NCI-H1092 treated with DMSO at 0.1 percent for 48 hours (cell line): ENCODE results near the gene C1orf174.

Experiments
- DNase-seq: peaks from one replicate; lab custom pipeline; 2025; lab: John Stamatoyannopoulos, UW

C1orf174 gene

DNA sequence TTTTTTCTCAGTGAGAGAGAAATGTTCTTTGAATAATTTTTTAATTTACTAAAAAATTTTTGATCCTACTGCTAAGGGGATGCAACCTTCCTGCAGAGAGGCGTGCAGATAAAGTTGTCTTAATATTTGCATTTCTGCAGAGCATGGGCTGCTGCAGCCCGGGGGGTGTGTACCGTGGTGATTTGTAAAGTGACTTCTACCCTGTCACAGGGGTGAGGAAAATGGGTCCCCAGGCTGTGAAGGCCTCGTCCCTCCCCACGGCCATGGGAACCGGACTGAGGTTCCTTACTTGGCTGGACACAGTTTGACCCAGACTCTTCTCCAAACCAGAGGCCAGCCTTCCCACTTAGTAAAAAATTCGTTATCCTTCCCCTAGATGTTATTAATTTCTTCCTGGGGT is 9.5 kb upstream of the C1orf174 start:
- DNase-seq = no peak

DNA sequence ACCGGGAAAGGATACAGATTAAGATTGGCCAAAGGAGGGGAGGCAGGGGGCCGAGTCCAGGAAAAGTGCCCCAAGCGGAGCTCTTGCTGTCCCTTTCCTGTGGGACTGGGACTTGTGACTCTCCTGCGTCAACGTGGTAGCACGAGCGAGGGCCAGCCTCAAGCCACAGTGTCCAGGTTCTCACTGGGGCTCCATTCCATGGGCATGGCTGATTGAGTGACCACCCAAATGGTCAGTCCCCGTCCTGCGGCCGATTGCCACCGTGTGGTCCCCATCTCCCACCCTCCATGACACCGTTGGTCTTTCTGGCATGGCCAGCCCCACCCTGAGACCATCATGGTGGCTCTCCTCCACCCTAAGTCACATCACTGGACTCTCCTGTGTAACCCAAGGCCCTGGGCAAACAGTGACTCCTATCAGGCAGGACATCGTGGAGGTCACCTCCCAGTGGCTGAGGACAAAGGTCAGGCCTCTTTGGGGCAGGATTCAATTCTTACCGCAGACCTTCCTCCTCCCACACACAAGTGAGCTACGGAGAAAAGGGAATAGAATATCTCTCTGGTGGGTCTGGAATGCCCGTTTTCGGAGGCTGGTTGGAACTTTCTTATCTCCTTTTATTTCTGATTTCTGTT is 8.9 kb upstream of the C1orf174 start:
- DNase-seq = no peak

DNA sequence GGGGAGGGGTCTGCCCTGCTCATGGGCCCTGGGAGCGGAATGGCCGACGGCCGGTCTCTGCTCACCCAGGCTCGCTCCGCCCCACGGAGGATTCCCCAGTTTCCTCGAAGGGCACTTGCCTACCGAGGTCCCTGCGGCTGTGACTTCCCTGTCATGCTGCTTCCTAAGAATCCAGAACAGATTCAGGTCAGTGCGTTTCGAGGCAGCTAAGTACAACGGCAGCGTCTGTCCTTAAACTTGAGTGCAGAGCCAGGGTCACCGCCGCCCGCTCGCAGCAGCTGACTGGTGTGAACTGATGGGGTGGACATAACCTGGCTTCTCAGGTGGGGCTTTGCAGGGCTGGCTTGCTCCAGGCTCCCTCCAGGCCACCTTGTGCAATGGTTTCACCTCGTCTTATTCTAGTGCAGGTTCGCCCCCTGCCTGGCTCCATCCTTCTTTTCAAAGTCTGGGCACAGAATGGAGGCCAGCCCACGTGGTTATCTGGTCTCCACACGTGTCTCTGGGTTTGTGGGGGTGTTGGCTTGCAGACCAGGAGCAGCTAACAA is 7.6 kb upstream of the C1orf174 start:
- DNase-seq = no peak

DNA sequence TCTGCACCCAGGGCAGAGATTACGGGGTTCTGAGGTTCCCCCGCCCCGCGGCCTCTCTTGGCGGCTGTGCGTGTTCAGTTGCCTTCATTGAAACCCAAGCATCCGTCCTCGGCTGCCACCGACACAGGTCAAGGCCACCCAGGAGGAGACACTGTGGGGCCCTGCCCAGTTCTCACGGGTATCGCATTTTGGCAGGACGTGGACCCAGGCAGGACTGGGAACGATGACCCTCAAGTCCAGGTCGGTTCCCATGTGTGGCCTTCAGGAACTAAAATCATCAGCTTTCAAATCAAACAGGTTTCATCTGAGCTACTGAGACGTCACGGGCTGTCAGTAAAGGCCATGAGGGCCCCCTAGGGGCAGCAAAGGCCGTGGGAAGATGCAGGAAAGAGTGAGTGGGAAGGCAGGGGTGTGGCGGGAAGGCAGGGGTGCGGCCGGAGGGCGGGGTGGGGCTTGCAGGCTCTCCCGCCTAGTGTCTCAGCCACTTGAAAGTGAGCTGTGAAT is 7.0 kb upstream of the C1orf174 start:
- DNase-seq = no peak

DNA sequence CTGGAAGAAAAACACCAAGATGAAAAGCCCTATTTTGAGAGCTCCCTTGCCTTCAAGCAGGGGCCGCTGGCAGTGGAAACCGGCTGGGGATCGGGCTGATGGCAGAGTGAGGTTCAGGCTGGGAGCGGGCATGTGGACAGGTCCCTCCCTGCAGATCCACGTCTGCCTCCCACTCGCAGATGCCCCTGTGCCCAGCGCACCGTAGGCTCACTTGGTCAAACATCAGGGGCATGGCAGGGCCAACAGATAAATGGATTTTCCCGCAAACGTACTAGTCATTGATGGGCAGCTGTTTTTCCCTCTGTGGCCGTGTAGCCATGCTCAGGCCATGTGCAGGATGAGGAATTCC is 6.6 kb upstream of the C1orf174 start:
- no peak for DNase-seq

DNA sequence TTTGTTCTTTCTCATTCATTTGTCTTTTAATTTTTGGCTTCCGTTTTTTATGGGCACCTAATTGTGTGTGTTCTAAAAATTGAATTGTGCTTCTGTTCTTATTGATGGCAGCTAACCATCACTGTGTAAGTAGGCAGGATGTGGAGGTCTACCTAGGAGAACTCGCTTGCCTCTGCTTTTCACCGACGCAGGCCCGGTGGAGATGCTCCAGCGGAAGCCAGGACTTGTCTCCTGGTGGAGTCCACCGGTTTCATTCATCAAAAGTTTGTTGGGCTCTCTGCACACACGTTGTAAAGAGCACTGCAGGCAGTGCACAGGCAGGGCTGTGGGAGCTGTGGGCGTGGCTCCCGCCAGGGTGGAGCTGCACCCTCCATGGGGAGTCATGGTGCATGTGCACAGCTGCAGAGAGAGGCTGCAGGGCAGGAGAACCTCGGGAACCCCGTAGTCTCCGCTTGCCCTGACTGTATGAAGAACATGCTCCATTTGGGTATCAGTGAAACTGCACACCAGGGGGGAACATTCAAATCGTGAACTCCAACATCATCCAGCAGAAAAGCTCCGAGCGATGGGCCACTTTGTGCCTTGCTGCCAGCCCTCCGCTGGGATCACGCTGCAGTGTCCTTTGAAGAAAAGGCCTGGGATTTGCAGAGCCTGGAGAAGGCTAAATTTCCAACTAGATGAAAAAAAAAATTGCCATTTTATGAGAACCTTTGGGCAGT is 6.0 kb upstream of the C1orf174 start:
- no peak for DNase-seq

DNA sequence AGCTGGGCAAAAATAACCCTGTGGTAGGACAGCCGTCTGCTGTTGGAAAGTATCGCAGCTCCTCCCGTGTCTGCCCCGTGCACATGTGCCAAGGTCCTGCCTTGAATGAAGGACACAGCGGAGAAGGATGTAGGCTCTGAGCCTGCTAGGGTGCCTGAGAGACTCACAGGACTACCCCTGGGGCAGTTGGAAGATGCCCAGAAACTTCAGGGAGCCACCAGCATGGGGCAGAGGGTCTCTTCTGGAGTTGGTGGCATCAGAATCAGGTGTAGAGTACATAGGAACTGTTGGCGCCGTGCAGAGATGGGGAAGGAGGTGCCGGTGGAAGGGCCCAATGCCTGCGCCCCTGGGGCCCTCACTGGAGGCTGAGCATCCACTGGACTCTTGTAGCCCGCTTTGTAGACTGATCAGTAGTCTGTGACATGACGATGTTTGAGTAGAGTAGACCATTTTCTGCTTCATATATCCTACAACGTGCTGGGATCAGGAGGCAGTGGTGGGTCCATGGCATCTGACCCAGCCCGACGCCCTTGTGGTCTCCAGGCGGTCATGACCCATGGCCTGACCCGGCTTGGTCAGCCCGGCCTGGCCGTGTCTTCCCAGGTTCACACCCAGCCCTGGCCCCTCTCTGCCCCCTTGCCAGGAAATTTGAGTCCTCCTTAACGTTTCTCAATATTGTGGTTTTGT is 5.3 kb upstream of the C1orf174 start:
- no peak for DNase-seq

DNA sequence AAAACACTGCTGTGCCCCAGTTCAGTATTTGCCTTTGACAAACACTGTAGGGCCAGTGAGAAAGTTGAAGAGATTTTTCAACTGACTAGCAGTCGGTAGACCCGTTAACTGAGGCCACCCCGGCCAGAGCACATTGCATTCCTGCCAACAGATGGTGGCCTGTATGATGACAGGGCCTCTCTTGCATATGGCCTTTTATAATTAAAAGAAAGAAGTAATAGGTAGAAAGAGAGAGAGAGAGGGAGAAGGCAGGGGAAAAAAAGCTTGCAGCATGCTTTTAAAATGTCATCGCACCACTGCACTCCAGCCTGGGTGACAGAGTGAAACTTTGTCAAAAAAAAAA is 4.7 kb upstream of the C1orf174 start:
- no peak for DNase-seq

DNA sequence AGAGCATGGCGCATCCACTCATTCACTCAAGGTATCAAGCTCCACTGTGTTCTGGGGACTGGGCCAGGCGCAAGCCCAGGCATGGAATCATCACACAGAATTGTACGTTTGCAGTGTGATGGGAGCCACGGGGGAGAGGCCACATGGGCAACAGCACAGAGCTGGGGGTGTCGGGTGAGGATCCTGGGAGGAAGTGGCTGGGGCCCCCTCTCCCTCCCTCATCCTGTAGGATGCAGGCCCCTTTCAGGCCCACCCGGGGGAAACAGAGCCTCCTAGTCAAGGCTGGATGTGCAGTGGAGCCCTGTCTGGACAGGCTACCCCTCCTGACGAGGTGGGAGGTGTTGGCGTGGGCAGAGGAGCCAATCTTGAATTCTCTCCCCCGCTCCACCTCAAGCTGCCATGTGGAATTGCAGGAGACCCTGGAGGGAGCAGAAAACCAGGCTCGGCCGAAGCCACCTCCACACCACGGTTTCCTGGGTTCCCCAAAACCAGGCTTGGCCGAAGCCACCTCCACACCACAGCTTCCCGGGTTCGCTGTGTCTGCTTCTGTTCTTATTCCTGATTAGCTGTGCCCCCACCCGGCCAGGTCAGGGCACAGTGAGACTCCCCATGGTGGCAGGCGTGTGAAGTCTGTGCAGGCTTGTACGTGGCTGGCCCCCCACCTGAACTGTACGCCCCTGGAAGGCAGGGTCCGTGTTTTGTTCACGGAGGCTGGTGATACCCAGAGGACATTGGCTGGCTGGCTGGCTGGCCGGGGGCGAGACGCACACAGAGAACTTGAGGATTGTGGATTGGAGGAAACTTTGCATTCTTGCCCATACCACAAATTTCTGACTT is 4.2 kb upstream of the C1orf174 start:
- no peak for DNase-seq

DNA sequence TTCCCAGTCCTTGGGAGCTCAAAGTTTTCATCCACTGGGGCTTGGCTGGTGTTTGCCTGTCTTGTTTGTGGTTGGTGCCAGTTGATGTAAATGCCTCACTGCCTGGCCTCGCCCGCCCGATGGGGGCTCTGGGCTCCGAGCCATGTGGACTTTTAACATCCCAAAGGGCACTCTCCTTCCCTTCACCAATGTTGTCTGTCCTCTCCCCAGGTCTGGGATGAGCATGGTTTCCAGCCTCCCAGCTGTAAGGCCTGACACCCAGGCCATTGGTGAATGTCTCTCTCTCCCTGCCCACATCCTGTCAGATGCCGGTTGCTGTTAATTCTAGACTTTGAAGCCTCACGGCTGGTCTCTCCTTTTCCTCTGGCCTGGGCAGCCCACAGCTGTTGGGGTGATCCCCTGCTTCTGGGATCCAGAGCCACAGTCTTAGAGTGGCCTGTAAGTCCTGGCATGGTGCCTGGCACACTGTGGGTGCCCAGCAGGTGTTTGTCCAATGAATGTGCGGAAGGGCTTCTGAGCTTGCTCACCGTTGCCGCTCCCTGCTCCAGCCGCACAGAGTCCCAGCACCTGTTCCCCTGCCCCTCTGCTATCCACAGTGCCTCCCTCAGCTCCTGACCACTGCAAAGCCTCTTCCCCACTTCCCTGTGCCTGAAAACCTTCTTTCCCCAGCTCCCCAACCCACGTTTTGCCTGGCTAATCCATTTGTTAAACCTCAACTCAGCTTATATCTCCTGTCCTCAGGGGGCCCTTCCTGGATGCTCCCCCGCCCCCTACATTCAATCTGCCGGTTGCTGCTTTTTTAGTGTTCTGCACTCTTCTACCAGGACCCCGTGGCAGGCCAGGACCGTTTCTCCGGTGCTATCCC is 3.3 kb upstream of the C1orf174 start:
- no peak for DNase-seq

DNA sequence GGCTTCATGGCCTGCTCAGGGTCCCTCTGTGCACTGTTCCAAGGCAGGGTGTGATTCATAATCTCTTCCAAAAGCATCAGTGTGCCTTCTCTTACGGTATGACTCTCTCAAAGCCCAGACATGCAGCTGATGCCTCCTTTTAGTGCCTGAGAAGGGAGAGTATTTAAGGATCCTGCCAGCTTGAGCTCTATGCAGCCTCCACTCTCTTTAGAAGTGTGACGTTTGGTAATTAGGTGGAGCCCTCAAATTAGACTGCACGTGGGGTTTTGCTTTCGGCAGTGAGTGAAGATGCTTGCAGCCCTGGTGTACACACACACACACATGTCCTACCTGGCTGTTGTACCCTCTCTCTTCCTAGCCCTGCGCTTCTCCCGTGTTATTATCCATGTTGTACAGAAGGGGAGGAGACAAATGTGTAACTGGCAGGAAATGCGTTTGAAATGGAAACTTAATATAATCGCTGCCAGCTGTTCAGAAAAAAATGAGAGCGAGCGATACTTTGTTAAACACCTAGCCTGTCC is 2.6 kb upstream of the C1orf174 start:
- DNase-seq = no peak

DNA sequence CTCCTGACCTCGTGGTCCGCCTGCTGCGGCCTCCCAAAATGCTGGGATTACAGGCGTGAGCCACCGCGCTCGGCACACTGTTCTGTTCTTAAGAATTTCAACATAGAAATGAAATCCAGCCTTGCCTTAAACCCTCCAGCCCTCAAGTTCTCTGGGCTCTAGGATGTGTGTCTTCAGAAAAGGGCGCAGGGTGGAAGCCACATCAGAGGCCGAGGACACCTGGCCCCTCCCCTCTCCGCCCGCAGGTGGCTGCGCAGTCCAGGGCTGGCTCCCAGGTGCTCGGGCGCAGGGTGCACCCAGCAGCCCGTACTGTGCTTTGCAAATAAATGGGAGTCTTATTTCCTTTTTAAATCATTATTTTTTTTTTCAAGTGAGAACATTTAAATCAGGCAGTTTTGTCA is 2.0 kb upstream of the C1orf174 start:
- DNase-seq = no peak

DNA sequence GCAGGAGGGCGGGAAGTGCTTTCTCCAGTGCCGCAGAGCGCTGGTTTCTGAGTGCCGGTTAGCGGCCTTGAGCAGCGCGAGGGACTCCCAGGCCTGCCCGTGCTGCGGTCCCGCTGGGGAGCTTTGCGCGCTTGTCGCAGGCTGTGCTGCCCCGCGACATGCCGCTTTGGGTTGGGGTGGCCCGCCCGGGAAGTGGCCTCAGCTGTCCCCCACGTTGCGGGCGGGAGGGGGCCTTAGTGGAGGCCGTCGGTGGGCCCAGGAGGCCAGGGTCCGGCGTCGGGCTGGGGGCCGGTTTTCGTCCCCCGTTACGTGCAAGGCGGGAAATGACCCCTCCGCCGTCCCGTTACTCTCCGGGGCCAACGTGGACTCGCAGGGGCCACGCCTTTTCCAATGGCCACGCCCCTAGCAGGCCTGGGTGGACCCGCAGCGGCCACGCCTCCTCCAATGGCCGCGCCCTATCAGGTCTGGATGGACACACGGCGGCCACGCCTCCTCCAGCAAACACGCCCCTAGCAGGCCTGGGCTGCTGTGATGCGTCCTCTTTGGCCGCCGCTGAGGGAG is 977 bp upstream of the C1orf174 start:
- no peak for DNase-seq

DNA sequence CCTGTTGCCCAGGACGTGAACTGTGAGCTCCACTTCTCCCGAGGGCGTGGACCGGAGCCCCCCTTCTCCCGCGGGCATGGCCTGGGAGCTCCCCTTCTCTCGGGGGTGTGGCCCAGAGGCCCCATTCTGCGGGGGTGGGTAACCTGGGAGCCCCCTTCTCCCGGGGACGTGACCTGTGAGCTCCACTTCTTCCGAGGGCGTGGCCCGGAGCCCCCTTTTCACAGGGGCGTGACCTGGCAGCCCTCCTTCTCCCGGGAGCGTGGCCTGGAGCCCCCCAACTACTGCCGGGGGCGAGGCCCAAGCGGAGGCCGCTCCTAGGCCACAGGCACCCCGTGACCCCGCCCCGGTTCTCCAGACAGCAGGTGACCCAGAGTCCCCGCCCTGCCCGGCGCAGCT is 320 bp downstream of the C1orf174 start:
- no peak for DNase-seq

DNA sequence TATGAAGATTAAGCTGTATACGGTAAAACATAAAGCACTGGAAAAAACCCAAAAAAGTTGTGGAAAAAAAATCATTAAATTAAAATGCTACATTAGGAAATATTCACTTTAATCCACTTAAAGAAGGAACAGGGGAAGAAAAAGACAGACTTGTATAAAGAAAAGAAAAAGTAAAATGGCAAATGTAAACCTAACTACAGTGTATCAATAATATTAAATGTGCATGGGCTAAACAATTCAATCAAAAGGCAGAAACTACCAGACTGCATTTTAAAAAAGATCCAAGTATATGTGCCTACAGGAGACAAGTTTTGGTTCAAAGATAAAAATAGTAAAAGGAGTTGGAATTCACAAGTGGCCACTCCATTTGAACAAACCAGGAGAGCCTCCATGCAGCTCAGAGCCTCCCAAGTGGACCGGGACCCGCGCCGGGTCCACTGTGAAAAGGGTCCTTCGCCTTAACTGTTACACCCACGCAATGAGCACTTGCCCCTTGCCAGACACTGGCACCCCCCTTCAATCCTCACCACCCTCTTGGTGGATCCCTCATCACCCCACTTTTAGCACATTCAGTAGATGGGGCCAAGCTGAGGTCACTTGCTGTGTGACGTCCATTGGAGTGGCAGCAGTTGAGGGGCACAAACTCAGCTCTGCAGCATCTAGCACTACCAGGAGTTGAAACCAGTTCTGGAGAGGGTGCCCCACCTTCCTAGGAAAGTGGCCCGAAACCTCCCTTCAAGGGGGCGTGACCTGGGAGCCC is 898 bp downstream of the C1orf174 start:
- DNase-seq = no peak

DNA sequence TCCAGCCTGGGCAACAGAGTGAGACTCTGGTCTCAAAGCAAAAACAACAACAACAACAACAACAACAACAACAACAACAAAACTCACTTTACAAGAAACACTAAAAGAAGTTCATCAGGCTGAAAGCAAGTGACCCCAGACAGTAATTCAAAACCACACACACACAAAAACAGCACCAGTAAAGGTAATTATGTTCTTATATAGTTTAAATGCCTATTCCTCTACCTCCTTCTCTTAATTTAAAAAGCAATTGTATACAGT is 1.7 kb downstream of the C1orf174 start:
- no peak for DNase-seq

DNA sequence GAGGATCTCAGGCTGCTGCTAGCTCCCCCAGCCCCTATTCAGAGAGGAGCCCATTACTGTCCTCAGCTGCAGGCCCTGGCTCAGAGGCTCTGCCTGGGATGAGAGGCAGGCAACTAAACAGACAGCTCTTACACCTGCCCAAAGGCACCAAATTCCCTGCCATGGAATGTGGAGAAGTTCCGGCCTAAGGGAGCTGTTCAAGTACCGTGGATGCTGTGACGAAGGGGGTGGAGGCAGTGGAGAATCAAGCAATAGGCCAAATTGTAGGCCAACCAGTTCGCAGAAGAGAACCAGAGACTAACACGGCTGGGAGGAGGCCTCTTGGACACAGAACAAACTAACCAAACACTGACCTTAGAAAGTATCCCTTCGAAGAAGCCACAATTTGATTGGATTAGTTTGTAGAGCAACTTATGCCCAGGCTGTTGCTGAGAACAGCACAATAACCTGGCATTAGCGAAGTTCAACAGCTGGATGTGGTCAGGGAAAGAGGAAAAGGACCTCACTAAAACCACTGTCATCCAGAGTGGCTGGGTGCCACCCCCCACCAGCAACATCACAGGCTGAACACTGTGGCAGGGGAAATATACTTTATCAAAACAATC is 3.6 kb downstream of the C1orf174 start:
- DNase-seq = no peak

DNA sequence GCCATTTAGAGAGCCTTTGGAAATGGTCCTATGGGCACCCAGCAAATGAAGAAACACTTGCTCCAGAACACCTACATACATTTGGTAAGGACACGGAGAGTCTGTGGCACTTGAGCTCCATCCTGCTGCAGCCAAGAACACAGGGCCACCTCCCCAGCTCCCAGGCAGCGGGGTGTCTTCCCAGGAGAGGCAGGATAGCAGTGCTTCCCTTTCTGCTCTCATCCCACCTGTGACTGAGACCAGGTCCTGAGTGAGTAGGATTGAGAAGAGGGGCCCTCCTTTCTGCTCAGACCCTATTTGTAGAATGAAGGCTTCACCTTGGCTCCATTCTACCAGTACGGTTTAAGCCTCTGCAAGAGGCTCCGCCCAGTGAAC is 4.1 kb downstream of the C1orf174 start:
- no peak for DNase-seq

DNA sequence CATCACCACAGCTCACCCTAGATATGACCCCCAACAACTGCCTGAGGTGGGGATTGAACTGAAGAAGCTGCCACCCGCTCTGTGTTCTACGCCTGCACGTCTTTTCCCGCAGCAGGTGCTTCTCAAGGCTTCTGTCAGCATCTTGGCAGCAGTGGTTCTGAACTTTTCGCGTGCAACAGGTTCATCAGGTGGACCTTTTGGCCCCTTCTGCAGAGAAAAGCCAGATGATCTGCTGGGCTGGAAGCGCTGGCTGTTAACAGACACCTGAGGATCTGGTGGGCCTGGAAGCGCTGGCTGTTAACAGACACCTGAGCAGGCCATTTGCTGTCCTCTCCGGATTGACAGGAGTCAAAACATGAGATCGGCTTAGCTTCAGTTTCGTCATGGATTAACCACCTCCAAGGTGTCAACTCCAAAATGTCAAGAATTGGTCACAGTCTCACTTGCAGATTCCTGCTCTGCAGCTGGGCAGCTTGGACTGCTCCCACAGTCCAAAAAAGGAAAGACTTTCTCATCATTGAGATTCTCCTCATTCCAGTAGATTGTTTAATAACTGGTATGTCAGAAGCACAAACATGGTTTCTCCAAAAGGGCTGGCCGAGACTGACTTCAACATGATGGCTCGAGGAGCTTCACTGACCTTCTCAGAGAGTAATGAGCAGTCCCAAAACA is 4.7 kb downstream of the C1orf174 start:
- DNase-seq = no peak
